ENCODE measurements around the gene EHMT2.
"Not testable (repeated sequence)": the region's sequence is repeated elsewhere in the genome, so short reads cannot be mapped to it uniquely, and the experiment has no call there.

The EHMT2 gene

DNA sequence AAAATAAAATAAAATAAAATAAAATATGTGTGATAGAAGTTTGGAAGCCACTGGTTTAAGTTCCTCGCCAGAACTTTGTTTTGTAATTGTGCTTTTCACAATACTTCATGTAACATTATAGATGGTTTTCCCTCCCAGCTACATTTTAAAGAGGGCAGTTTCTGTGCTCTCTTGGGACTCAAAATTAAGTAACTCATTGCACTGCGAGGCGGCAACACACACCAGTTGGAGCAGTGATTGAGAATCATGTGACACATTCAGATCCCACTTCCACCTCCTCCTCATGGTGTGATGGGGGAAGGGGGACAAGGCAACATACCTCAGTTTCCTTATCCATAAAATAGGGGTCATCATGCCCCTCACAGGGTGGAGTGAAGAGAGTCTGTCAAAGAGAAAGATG lies 37.5 kb upstream of the EHMT2 start:
- H3K9me3 ChIP-seq (ENCODE audit: insufficient read depth, low read depth, low read length): no peaks in the 10 kb centered on the region
- H2BK12ac ChIP-seq (ENCODE audit: low read length): no peak overlapping the region
- no peaks in the 10 kb centered on the region for H3K4me1 ChIP-seq (ENCODE audit: control insufficient read depth in 1 of 2, insufficient read depth in 2 of 2, low read length in 2 of 2)
- H3K4me2 ChIP-seq (ENCODE audit: low read length): no peak overlapping the region
- no peaks in the 10 kb centered on the region for H3K79me1 ChIP-seq (ENCODE audit: low read length)
- H3K4ac ChIP-seq (ENCODE audit: low read depth, low read length): no peak overlapping the region
- no peak overlapping the region for H4K12ac ChIP-seq (ENCODE audit: low read depth, low read length)
- H3K36me3 ChIP-seq (ENCODE audit: control insufficient read depth in 1 of 2, insufficient read depth in 2 of 2, low read length in 2 of 2): no peaks in the 10 kb centered on the region
- WGBS (ENCODE audit: extremely low coverage, insufficient coverage, insufficient read length): no CpG with 5 or more reads among the region's 3 CpGs
- no peak overlapping the region for H3K27ac ChIP-seq (ENCODE audit: low read depth, low read length)
- H3K9ac ChIP-seq (ENCODE audit: low read length): no peak overlapping the region
- no peak overlapping the region for H2BK120ac ChIP-seq (ENCODE audit: insufficient read depth, low read length, poor library complexity)
- H4K91ac ChIP-seq (ENCODE audit: low read depth, low read length): no peak overlapping the region
- no peaks in the 10 kb centered on the region for H3K27me3 ChIP-seq (ENCODE audit: insufficient read depth, low read length)
- no peak overlapping the region for H3K4me3 ChIP-seq (ENCODE audit: low read depth, low read length)
- H2AK5ac ChIP-seq (ENCODE audit: low read length): no peak overlapping the region
- H2BK5ac ChIP-seq (ENCODE audit: low read depth, low read length, poor library complexity): no peak overlapping the region
- H4K8ac ChIP-seq (ENCODE audit: low read depth, low read length): no peak overlapping the region
- no peak overlapping the region for H3K23ac ChIP-seq (ENCODE audit: low read length)
- no peaks in the 10 kb centered on the region for H3K79me2 ChIP-seq (ENCODE audit: control insufficient read depth, insufficient read depth, low read length, poor library complexity)
- no peak overlapping the region for H3K18ac ChIP-seq (ENCODE audit: low read length)
- DNase-seq: no peak
- H2AFZ ChIP-seq (ENCODE audit: insufficient read depth, low read length, poor library complexity): no peak overlapping the region
- no peak overlapping the region for H3K14ac ChIP-seq (ENCODE audit: low read length)

DNA sequence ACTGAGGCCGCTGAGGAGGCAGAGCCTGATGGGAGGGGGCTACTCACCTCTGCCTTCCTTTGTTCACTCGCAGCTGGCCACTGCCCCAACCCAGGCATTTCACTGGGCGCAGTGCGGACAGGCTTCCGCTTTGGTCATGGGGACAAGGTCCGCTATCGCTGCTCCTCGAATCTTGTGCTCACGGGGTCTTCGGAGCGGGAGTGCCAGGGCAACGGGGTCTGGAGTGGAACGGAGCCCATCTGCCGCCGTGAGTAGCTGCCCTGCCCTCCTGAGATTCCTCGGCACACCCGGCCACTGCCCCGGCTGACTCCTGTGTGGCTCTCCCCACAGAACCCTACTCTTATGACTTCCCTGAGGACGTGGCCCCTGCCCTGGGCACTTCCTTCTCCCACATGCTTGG lies 36.0 kb upstream of the EHMT2 start:
- no peaks in the 10 kb centered on the region for H3K79me2 ChIP-seq (ENCODE audit: control insufficient read depth, insufficient read depth, low read length, poor library complexity)
- H2BK5ac ChIP-seq (ENCODE audit: low read depth, low read length, poor library complexity): no peak overlapping the region
- no peak overlapping the region for H2AK5ac ChIP-seq (ENCODE audit: low read length)
- H3K18ac ChIP-seq (ENCODE audit: low read length): no peak overlapping the region
- H3K4me1 ChIP-seq (ENCODE audit: control insufficient read depth in 1 of 2, insufficient read depth in 2 of 2, low read length in 2 of 2): no peaks in the 10 kb centered on the region
- no peak overlapping the region for H2BK120ac ChIP-seq (ENCODE audit: insufficient read depth, low read length, poor library complexity)
- no peak overlapping the region for H3K14ac ChIP-seq (ENCODE audit: low read length)
- no peaks in the 10 kb centered on the region for H3K79me1 ChIP-seq (ENCODE audit: low read length)
- no peak overlapping the region for H4K8ac ChIP-seq (ENCODE audit: low read depth, low read length)
- no peak overlapping the region for H2BK12ac ChIP-seq (ENCODE audit: low read length)
- no peak overlapping the region for H2AFZ ChIP-seq (ENCODE audit: insufficient read depth, low read length, poor library complexity)
- DNase-seq: no peak
- WGBS (ENCODE audit: extremely low coverage, insufficient coverage, insufficient read length): no CpG with 5 or more reads among the region's 19 CpGs
- H3K9ac ChIP-seq (ENCODE audit: low read length): no peak overlapping the region
- H3K4ac ChIP-seq (ENCODE audit: low read depth, low read length): no peak overlapping the region
- no peaks in the 10 kb centered on the region for H3K27me3 ChIP-seq (ENCODE audit: insufficient read depth, low read length)
- no peak overlapping the region for H3K4me2 ChIP-seq (ENCODE audit: low read length)
- H4K12ac ChIP-seq (ENCODE audit: low read depth, low read length): no peak overlapping the region
- H3K27ac ChIP-seq (ENCODE audit: low read depth, low read length): no peak overlapping the region
- no peak overlapping the region for H3K4me3 ChIP-seq (ENCODE audit: low read depth, low read length)
- H4K91ac ChIP-seq (ENCODE audit: low read depth, low read length): no peak overlapping the region
- no peak overlapping the region for H3K23ac ChIP-seq (ENCODE audit: low read length)
- H3K36me3 ChIP-seq (ENCODE audit: control insufficient read depth in 1 of 2, insufficient read depth in 2 of 2, low read length in 2 of 2): no peaks in the 10 kb centered on the region
- H3K9me3 ChIP-seq (ENCODE audit: insufficient read depth, low read depth, low read length): no peaks in the 10 kb centered on the region

DNA sequence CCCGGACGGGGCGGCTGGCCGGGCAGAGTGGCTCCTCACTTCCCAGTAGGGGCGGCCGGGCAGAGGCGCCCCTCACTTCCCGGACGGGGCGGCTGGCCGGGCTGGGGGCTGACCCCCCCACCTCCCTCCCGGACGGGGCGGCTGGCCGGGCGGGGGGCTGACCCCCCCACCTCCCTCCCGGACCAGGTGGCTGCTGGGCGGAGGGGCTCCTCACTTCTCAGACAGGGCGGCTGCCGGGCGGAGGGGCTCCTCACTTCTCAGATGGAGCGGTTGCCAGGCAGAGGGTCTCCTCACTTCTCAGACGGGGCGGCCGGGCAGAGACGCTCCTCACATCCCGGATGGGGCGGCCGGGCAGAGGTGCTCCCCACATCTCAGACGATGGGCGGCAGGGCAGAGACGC lies 34.6 kb upstream of the EHMT2 start:
- H3K36me3 ChIP-seq (ENCODE audit: control insufficient read depth in 1 of 2, insufficient read depth in 2 of 2, low read length in 2 of 2); H3K4me2 ChIP-seq (ENCODE audit: low read length); H3K79me2 ChIP-seq (ENCODE audit: control insufficient read depth, insufficient read depth, low read length, poor library complexity); H4K12ac ChIP-seq (ENCODE audit: low read depth, low read length); H4K8ac ChIP-seq (ENCODE audit: low read depth, low read length); H3K9me3 ChIP-seq (ENCODE audit: insufficient read depth, low read depth, low read length); DNase-seq; H3K4me3 ChIP-seq (ENCODE audit: low read depth, low read length); H3K23ac ChIP-seq (ENCODE audit: low read length); H3K14ac ChIP-seq (ENCODE audit: low read length); H2AK5ac ChIP-seq (ENCODE audit: low read length); H2BK120ac ChIP-seq (ENCODE audit: insufficient read depth, low read length, poor library complexity); H2BK5ac ChIP-seq (ENCODE audit: low read depth, low read length, poor library complexity); H3K9ac ChIP-seq (ENCODE audit: low read length); H4K91ac ChIP-seq (ENCODE audit: low read depth, low read length); H2BK12ac ChIP-seq (ENCODE audit: low read length); H3K79me1 ChIP-seq (ENCODE audit: low read length); H3K4me1 ChIP-seq (ENCODE audit: control insufficient read depth in 1 of 2, insufficient read depth in 2 of 2, low read length in 2 of 2); H2AFZ ChIP-seq (ENCODE audit: insufficient read depth, low read length, poor library complexity); H3K4ac ChIP-seq (ENCODE audit: low read depth, low read length); H3K27ac ChIP-seq (ENCODE audit: low read depth, low read length); H3K27me3 ChIP-seq (ENCODE audit: insufficient read depth, low read length); H3K18ac ChIP-seq (ENCODE audit: low read length): not testable (repeated sequence)
- WGBS (ENCODE audit: extremely low coverage, insufficient coverage, insufficient read length): no CpG with 5 or more reads among the region's 32 CpGs

DNA sequence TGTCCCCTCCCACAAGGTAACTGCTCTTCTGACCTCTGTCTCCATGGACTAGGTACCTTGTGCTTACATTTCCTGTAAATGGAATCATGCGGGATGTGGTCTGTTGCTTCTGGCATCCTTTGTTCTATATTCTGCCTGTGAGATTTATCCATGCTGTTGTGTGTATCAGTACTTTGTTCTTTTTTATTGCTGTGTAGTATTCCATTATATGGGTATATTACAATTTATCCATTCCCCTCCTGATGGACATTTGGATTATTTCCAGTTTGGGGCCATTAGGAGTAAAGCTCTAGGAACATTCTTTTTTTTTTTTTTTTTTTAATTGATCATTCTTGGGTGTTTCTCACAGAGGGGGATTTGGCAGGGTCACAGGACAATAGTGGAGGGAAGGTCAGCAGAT lies 33.5 kb upstream of the EHMT2 start:
- Histone ChIP-seq H2AFZ (ENCODE audit: insufficient read depth, low read length, poor library complexity) (no peak overlapping the region), H3K23ac (ENCODE audit: low read length) (no peak overlapping the region), H4K12ac (ENCODE audit: low read depth, low read length) (no peak overlapping the region), H3K79me2 (ENCODE audit: control insufficient read depth, insufficient read depth, low read length, poor library complexity) (no peaks in the 10 kb centered on the region), H3K4me1 (ENCODE audit: control insufficient read depth in 1 of 2, insufficient read depth in 2 of 2, low read length in 2 of 2) (no peaks in the 10 kb centered on the region), H2BK5ac (ENCODE audit: low read depth, low read length, poor library complexity) (no peak overlapping the region), H3K4me2 (ENCODE audit: low read length) (no peak overlapping the region), H4K91ac (ENCODE audit: low read depth, low read length) (no peak overlapping the region), H3K27ac (ENCODE audit: low read depth, low read length) (no peak overlapping the region), H3K9ac (ENCODE audit: low read length) (no peak overlapping the region), H2BK120ac (ENCODE audit: insufficient read depth, low read length, poor library complexity) (no peak overlapping the region), H3K79me1 (ENCODE audit: low read length) (no peaks in the 10 kb centered on the region), H3K9me3 (ENCODE audit: insufficient read depth, low read depth, low read length) (no peaks in the 10 kb centered on the region), H3K14ac (ENCODE audit: low read length) (no peak overlapping the region), H3K4ac (ENCODE audit: low read depth, low read length) (no peak overlapping the region), H4K8ac (ENCODE audit: low read depth, low read length) (no peak overlapping the region), H2AK5ac (ENCODE audit: low read length) (no peak overlapping the region), H3K18ac (ENCODE audit: low read length) (no peak overlapping the region), H3K27me3 (ENCODE audit: insufficient read depth, low read length) (no peaks in the 10 kb centered on the region), H3K36me3 (ENCODE audit: control insufficient read depth in 1 of 2, insufficient read depth in 2 of 2, low read length in 2 of 2) (no peaks in the 10 kb centered on the region), H3K4me3 (ENCODE audit: low read depth, low read length) (no peak overlapping the region), H2BK12ac (ENCODE audit: low read length) (no peak overlapping the region)
- no CpG with 5 or more reads among the region's 1 CpG for WGBS (ENCODE audit: extremely low coverage, insufficient coverage, insufficient read length)
- no peak for DNase-seq

DNA sequence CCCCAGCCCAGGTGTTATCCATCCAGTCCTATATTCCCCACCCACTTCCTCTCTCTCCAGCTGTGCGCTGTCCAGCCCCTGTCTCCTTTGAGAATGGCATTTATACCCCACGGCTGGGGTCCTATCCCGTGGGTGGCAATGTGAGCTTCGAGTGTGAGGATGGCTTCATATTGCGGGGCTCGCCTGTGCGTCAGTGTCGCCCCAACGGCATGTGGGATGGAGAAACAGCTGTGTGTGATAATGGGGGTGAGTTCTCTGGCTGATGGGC lies 31.1 kb upstream of the EHMT2 start:
- no peak for DNase-seq
- H3K36me3 ChIP-seq (ENCODE audit: control insufficient read depth in 1 of 2, insufficient read depth in 2 of 2, low read length in 2 of 2): no peaks in the 10 kb centered on the region
- H4K8ac ChIP-seq (ENCODE audit: low read depth, low read length): no peak overlapping the region
- H3K9ac ChIP-seq (ENCODE audit: low read length): no peak overlapping the region
- no peaks in the 10 kb centered on the region for H3K79me1 ChIP-seq (ENCODE audit: low read length)
- no peaks in the 10 kb centered on the region for H3K4me1 ChIP-seq (ENCODE audit: control insufficient read depth in 1 of 2, insufficient read depth in 2 of 2, low read length in 2 of 2)
- H3K23ac ChIP-seq (ENCODE audit: low read length): no peak overlapping the region
- no peak overlapping the region for H2BK12ac ChIP-seq (ENCODE audit: low read length)
- no peak overlapping the region for H2AK5ac ChIP-seq (ENCODE audit: low read length)
- H3K18ac ChIP-seq (ENCODE audit: low read length): no peak overlapping the region
- H3K4ac ChIP-seq (ENCODE audit: low read depth, low read length): no peak overlapping the region
- no peak overlapping the region for H2BK120ac ChIP-seq (ENCODE audit: insufficient read depth, low read length, poor library complexity)
- H2AFZ ChIP-seq (ENCODE audit: insufficient read depth, low read length, poor library complexity): no peak overlapping the region
- no peaks in the 10 kb centered on the region for H3K9me3 ChIP-seq (ENCODE audit: insufficient read depth, low read depth, low read length)
- no peak overlapping the region for H2BK5ac ChIP-seq (ENCODE audit: low read depth, low read length, poor library complexity)
- no peak overlapping the region for H4K91ac ChIP-seq (ENCODE audit: low read depth, low read length)
- H4K12ac ChIP-seq (ENCODE audit: low read depth, low read length): no peak overlapping the region
- no peaks in the 10 kb centered on the region for H3K27me3 ChIP-seq (ENCODE audit: insufficient read depth, low read length)
- H3K27ac ChIP-seq (ENCODE audit: low read depth, low read length): no peak overlapping the region
- no CpG with 5 or more reads among the region's 9 CpGs for WGBS (ENCODE audit: extremely low coverage, insufficient coverage, insufficient read length)
- no peak overlapping the region for H3K4me3 ChIP-seq (ENCODE audit: low read depth, low read length)
- no peaks in the 10 kb centered on the region for H3K79me2 ChIP-seq (ENCODE audit: control insufficient read depth, insufficient read depth, low read length, poor library complexity)
- H3K14ac ChIP-seq (ENCODE audit: low read length): no peak overlapping the region
- no peak overlapping the region for H3K4me2 ChIP-seq (ENCODE audit: low read length)

Measured in trophoblast cell (in vitro differentiated cells and primary cell).